Measurements from ENCODE around the gene CACNG7.

The CACNG7 gene

GRCh38 chr19:53908106-53908934 is 758 bp upstream of the CACNG7 start:
- DNase-seq (ENCODE audit: low spot score), result peak; percentile 39
- ChIA-PET POLR2A (ENCODE audit: low non-redundant PET) (no interaction called here), CTCF (interaction anchor here (1.2 kb wide), 1 partner anchor 8 kb away, joined by 3 read pairs; no protein-coding TSS in a partner anchor)
- TF ChIP-seq, protein P1, sequence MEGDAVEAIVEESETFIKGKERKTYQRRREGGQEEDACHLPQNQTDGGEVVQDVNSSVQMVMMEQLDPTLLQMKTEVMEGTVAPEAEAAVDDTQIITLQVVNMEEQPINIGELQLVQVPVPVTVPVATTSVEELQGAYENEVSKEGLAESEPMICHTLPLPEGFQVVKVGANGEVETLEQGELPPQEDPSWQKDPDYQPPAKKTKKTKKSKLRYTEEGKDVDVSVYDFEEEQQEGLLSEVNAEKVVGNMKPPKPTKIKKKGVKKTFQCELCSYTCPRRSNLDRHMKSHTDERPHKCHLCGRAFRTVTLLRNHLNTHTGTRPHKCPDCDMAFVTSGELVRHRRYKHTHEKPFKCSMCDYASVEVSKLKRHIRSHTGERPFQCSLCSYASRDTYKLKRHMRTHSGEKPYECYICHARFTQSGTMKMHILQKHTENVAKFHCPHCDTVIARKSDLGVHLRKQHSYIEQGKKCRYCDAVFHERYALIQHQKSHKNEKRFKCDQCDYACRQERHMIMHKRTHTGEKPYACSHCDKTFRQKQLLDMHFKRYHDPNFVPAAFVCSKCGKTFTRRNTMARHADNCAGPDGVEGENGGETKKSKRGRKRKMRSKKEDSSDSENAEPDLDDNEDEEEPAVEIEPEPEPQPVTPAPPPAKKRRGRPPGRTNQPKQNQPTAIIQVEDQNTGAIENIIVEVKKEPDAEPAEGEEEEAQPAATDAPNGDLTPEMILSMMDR (conservative IDR thresholded peaks at IDR 0.05; ENCODE audit: low read depth), result no peak
- no peak overlapping the region for H3K27ac ChIP-seq

DNA sequence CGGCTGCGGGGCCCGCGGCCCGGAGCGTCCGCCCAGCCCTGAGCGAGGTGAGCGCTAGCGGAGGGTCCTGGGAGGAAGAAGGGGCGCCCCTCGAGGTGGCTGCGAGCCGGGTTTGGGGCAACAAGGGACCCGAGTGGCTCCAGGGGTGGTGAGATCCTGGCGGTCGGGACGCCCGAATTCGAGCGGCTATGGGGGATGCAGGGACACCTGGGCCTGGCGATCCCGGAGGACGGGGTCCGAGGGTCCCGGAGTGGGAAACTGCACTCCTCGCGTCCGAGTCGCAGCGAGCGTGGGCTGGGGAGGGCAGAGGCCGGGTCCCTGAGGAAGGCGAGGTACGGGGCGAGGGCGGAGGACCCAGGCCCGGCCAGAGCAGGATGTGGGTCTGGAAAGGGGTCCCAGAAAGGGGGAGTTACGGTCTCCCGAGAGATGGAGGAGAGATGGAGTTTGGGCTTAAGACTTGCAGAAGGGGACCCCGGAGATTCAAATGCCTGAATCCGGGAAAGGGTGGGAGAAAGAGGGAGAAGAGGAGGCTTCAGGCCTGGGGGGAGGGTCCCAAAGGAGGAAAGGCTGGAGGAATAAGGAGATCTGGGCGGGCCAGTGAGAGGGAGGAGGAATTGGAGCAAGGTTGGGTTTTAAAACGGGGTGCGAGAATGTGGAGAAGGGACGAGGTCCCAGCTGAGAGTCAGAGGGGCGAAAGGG is 542 bp downstream of the CACNG7 start:
- DNase-seq (ENCODE audit: low spot score), result no peak
- no peak overlapping the region for H3K27ac ChIP-seq
- CTCF ChIA-PET, result no interaction called here
- POLR2A ChIA-PET (ENCODE audit: low non-redundant PET), result no interaction called here
- TF ChIP-seq, protein P1 (conservative IDR thresholded peaks at IDR 0.05; ENCODE audit: low read depth), result no peak

GRCh38 chr19:53910170-53910518 is 1.1 kb downstream of the CACNG7 start:
- no peak overlapping the region for H3K27ac ChIP-seq
- CTCF ChIA-PET, result no interaction called here
- POLR2A ChIA-PET (ENCODE audit: low non-redundant PET), result no interaction called here
- TF ChIP-seq, protein P1 (conservative IDR thresholded peaks at IDR 0.05; ENCODE audit: low read depth), result no peak
- DNase-seq (ENCODE audit: low spot score), result no peak

DNA sequence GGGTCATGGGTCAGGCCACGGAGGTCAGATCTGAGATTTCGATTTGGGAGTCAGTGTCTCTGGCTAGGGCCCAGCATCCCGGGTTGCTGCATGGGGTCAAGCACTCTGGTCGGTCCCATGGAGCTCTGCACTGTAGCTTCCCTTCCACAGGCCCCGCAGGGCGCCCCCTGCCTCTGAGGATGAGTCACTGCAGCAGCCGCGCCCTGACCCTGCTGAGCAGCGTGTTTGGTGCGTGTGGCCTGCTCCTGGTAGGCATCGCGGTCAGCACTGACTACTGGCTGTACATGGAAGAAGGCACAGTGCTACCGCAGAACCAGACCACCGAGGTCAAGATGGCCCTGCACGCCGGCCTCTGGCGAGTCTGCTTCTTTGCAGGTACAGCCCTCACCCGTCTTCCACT is 3.6 kb downstream of the CACNG7 start:
- TF ChIP-seq, protein P1 (conservative IDR thresholded peaks at IDR 0.05; ENCODE audit: low read depth), result no peak
- DNase-seq (ENCODE audit: low spot score), result no peak
- no peak overlapping the region for H3K27ac ChIP-seq
- CTCF ChIA-PET, result interaction anchor here (1.0 kb wide), 1 partner anchor 39 kb away, joined by 4 read pairs; no protein-coding TSS in a partner anchor
- POLR2A ChIA-PET (ENCODE audit: low non-redundant PET), result no interaction called here

- CTCF ChIA-PET, result no interaction called here
- TF ChIP-seq, protein P1 (conservative IDR thresholded peaks at IDR 0.05; ENCODE audit: low read depth), result no peak
- POLR2A ChIA-PET (ENCODE audit: low non-redundant PET), result no interaction called here
- H3K27ac ChIP-seq, result no peak overlapping the region
- no peak for DNase-seq (ENCODE audit: low spot score)
Measured at GRCh38 chr19:53915000-53915399, 5.9 kb downstream of the CACNG7 start.

DNA sequence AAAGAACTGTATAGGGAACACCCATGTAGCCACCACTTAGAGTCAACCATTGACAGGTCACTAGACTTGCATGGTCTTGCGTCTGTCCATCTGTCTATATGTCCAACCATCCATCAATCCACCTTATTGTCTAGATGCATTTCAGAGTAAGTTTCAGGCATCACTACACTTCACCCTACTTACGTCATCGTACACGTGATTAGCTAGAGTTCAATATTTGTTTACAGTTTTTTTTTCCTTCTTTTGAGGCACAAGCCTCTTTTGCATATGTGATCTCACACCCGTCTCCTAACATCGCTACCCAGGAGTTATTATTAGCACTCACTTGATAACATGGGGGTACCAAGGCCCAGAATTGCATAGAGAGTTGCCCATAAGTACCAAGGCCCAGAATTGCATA is 6.9 kb downstream of the CACNG7 start:
- ChIA-PET CTCF (interaction anchor here (0.5 kb wide), 1 partner anchor 264 kb away, joined by 3 read pairs; no protein-coding TSS in a partner anchor), POLR2A (ENCODE audit: low non-redundant PET) (no interaction called here)
- TF ChIP-seq, protein P1 (conservative IDR thresholded peaks at IDR 0.05; ENCODE audit: low read depth), result no peak
- H3K27ac ChIP-seq, result no peak overlapping the region
- DNase-seq (ENCODE audit: low spot score), result no peak
